Measurements from ENCODE around the gene USP12. TPM values are rescaled to one million over a fixed set of nuclear protein-coding genes. Genes with fewer than 3 reads are reported as not detected.

USP12 gene
- total RNA-seq, 1 donor from 2014 or later: 30.5 TPM

DNA sequence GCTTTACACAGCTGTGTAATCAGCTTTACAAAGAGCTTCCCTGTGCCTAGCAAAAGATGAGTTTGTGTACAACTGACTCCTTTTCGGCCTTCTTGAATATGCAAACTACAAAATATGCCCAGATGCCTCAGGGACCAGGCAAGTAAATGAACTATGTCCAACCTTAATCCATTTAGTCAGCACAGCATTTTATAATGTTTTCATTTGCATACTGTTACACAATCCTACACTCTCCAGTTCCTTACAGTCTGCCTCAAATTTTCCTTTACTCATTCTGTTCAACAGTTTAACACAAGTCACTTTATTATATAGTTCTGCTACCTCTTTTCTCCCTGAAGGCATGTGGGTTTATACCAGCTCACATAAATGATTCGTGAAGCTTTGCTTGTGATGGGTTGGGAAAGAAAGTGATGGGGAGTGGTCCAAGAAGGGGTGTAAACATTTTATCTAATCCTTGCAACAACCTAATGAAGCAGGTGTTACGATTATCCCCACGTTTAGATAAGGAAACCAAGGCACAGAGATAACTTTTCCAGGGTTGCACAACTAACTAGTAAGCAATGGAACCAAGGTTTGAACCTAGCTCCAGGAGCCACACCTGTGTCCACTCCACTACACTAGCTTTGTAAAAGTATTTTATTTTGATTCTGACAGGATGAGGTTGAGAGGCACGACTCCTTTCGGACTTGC lies 3.3 kb upstream of the USP12 start:
- no peak overlapping the region for H3K27ac ChIP-seq (ENCODE audit: low read depth, low read length)
- no peaks in the 10 kb centered on the region for H3K9me3 ChIP-seq (ENCODE audit: insufficient read depth, low read depth, low read length)
- FAIRE-seq (no peak), DNase-seq (ENCODE audit: low read depth) (no peak)
- Mint-ChIP-seq H3K27ac (ENCODE audit: unreplicated experiment) (no peak overlapping the region), H3K36me3 (ENCODE audit: low read depth, unreplicated experiment) (no peaks in the 10 kb centered on the region), H3K9me3 (ENCODE audit: unreplicated experiment) (no peaks in the 10 kb centered on the region), H3K4me3 (ENCODE audit: unreplicated experiment) (no peak overlapping the region), H3K4me1 (ENCODE audit: low read depth, unreplicated experiment) (peaks cover 3% of the 10 kb centered on the region), H3K27me3 (ENCODE audit: low read depth, unreplicated experiment) (peaks cover 2% of the 10 kb centered on the region)
- TF ChIP-seq EZH2 (IDR thresholded peaks at IDR 0.05; ENCODE audit: insufficient read depth, low read length): no peak
- TF ChIP-seq, protein P1, sequence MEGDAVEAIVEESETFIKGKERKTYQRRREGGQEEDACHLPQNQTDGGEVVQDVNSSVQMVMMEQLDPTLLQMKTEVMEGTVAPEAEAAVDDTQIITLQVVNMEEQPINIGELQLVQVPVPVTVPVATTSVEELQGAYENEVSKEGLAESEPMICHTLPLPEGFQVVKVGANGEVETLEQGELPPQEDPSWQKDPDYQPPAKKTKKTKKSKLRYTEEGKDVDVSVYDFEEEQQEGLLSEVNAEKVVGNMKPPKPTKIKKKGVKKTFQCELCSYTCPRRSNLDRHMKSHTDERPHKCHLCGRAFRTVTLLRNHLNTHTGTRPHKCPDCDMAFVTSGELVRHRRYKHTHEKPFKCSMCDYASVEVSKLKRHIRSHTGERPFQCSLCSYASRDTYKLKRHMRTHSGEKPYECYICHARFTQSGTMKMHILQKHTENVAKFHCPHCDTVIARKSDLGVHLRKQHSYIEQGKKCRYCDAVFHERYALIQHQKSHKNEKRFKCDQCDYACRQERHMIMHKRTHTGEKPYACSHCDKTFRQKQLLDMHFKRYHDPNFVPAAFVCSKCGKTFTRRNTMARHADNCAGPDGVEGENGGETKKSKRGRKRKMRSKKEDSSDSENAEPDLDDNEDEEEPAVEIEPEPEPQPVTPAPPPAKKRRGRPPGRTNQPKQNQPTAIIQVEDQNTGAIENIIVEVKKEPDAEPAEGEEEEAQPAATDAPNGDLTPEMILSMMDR (IDR thresholded peaks at IDR 0.05; ENCODE audit: insufficient read depth, low read depth, low read length): no peak
- H4K20me1 ChIP-seq (ENCODE audit: insufficient read depth, low read length): peaks cover 9% of the 10 kb centered on the region
- no peaks in the 10 kb centered on the region for H3K36me3 ChIP-seq (ENCODE audit: insufficient read depth, low read length)
- H3K79me2 ChIP-seq (ENCODE audit: insufficient read depth, low read length): peaks cover 12% of the 10 kb centered on the region
- H3K27me3 ChIP-seq (ENCODE audit: insufficient read depth, low read length): no peaks in the 10 kb centered on the region
- H2AFZ ChIP-seq (ENCODE audit: low read depth, low read length): no peak overlapping the region
- no peak overlapping the region for H3K4me3 ChIP-seq (ENCODE audit: insufficient read depth, low read depth, low read length)
- H3K4me2 ChIP-seq (ENCODE audit: low read length): no peak overlapping the region
- H3K9ac ChIP-seq (ENCODE audit: low read length): no peak overlapping the region
- H3K4me1 ChIP-seq (ENCODE audit: insufficient read depth, low read length): peaks cover 9% of the 10 kb centered on the region

DNA sequence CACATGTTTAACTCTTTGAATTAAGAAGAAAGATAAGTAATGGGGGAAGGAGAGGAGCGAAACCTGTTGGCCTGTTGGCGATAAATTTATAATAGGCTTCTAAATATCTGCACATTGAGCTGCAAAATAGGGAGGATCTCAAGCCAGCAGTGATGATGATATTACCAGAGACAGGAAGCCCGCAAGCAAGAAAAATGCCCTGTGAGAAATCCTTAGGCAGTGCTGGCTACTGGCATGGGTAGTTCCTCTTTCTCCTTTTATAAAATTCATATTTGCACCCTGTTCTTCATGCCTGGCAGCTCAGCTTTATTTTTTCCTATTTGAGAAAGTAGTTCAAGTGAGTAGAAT lies 858 bp upstream of the USP12 start:
- Histone ChIP-seq H3K79me2 (ENCODE audit: insufficient read depth, low read length) (peaks cover 36% of the 10 kb centered on the region), H3K27ac (ENCODE audit: low read depth, low read length) (peak overlapping the region; percentile 69), H3K36me3 (ENCODE audit: insufficient read depth, low read length) (no peaks in the 10 kb centered on the region), H4K20me1 (ENCODE audit: insufficient read depth, low read length) (peaks cover 31% of the 10 kb centered on the region), H3K4me3 (ENCODE audit: insufficient read depth, low read depth, low read length) (peak overlapping the region; percentile 68), H3K27me3 (ENCODE audit: insufficient read depth, low read length) (no peaks in the 10 kb centered on the region), H3K9ac (ENCODE audit: low read length) (peak overlapping the region; percentile 86), H3K9me3 (ENCODE audit: insufficient read depth, low read depth, low read length) (no peaks in the 10 kb centered on the region), H2AFZ (ENCODE audit: low read depth, low read length) (peak overlapping the region; percentile 48), H3K4me2 (ENCODE audit: low read length) (peak overlapping the region; percentile 89), H3K4me1 (ENCODE audit: insufficient read depth, low read length) (peaks cover 17% of the 10 kb centered on the region)
- TF ChIP-seq, protein P1 (IDR thresholded peaks at IDR 0.05; ENCODE audit: insufficient read depth, low read depth, low read length): no peak
- no peak for TF ChIP-seq EZH2 (IDR thresholded peaks at IDR 0.05; ENCODE audit: insufficient read depth, low read length)
- Mint-ChIP-seq H3K36me3 (ENCODE audit: low read depth, unreplicated experiment) (no peaks in the 10 kb centered on the region), H3K27me3 (ENCODE audit: low read depth, unreplicated experiment) (peaks cover 2% of the 10 kb centered on the region), H3K4me1 (ENCODE audit: low read depth, unreplicated experiment) (peaks cover 22% of the 10 kb centered on the region), H3K27ac (ENCODE audit: unreplicated experiment) (peak overlapping the region; percentile 78), H3K4me3 (ENCODE audit: unreplicated experiment) (peak overlapping the region; percentile 88), H3K9me3 (ENCODE audit: unreplicated experiment) (no peaks in the 10 kb centered on the region)
- no peak for FAIRE-seq
- DNase-seq (ENCODE audit: low read depth): no peak

DNA sequence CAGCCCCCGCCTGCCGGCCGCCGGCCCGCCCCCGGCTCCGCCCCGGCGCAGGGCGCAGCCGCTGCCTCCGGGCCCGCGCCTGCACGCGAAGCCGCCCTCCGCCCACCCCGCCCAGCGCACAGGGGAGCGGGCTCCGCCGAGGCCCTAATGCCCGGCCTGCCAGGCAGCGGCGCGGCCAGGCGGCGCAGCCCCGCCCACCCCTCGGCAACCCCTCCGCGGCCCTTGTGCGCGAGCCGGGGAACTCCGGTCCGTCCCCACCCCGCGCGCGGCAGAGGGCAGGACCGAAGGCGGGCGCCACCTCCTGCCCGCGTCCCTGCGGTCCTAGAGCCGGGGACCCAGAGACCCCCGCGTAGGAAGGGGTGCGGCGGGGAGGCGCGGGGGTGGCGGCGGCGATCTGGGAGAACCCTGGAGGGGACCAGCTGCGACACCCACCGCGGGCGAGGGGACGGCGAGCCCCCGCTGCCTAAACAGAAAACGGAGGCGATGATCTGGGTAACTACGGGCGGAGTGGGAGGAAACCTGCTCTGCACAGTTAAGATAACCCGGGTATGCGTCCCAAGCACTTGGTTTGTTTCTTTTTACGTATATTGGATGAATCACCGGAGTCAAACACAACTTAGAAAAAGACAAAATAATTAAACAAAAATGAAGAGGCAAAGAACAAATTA lies 350 bp upstream of the USP12 start:
- Histone ChIP-seq H4K20me1 (ENCODE audit: insufficient read depth, low read length) (peaks cover 31% of the 10 kb centered on the region), H3K79me2 (ENCODE audit: insufficient read depth, low read length) (peaks cover 41% of the 10 kb centered on the region), H3K9ac (ENCODE audit: low read length) (peak overlapping the region; percentile 86), H3K9me3 (ENCODE audit: insufficient read depth, low read depth, low read length) (no peaks in the 10 kb centered on the region), H3K4me1 (ENCODE audit: insufficient read depth, low read length) (peaks cover 17% of the 10 kb centered on the region), H3K27me3 (ENCODE audit: insufficient read depth, low read length) (no peaks in the 10 kb centered on the region), H3K4me3 (ENCODE audit: insufficient read depth, low read depth, low read length) (peak overlapping the region; percentile 68), H2AFZ (ENCODE audit: low read depth, low read length) (peak overlapping the region; percentile 48), H3K36me3 (ENCODE audit: insufficient read depth, low read length) (no peaks in the 10 kb centered on the region), H3K27ac (ENCODE audit: low read depth, low read length) (peak overlapping the region; percentile 69), H3K4me2 (ENCODE audit: low read length) (peak overlapping the region; percentile 89)
- H3K27me3 Mint-ChIP-seq (ENCODE audit: low read depth, unreplicated experiment): peaks cover 2% of the 10 kb centered on the region
- TF ChIP-seq EZH2 (IDR thresholded peaks at IDR 0.05; ENCODE audit: insufficient read depth, low read length): no peak
- TF ChIP-seq, protein P1 (IDR thresholded peaks at IDR 0.05; ENCODE audit: insufficient read depth, low read depth, low read length): no peak
- peak overlapping the region; percentile 88 for H3K4me3 Mint-ChIP-seq (ENCODE audit: unreplicated experiment)
- peaks cover 22% of the 10 kb centered on the region for H3K4me1 Mint-ChIP-seq (ENCODE audit: low read depth, unreplicated experiment)
- no peaks in the 10 kb centered on the region for H3K36me3 Mint-ChIP-seq (ENCODE audit: low read depth, unreplicated experiment)
- FAIRE-seq (no peak), DNase-seq (ENCODE audit: low read depth) (peak; percentile 78)
- no peaks in the 10 kb centered on the region for H3K9me3 Mint-ChIP-seq (ENCODE audit: unreplicated experiment)
- peak overlapping the region; percentile 78 for H3K27ac Mint-ChIP-seq (ENCODE audit: unreplicated experiment)

Measured in astrocyte (in vitro differentiated cells and primary cell).